Measurements from ENCODE around the gene PRKG1. TPM values are rescaled to one million over a fixed set of nuclear protein-coding genes. Genes with fewer than 3 reads are reported as not detected.

The PRKG1 gene
- total RNA-seq, 2 donors from 2014 or later: 8.1 to 16.6 TPM

DNA sequence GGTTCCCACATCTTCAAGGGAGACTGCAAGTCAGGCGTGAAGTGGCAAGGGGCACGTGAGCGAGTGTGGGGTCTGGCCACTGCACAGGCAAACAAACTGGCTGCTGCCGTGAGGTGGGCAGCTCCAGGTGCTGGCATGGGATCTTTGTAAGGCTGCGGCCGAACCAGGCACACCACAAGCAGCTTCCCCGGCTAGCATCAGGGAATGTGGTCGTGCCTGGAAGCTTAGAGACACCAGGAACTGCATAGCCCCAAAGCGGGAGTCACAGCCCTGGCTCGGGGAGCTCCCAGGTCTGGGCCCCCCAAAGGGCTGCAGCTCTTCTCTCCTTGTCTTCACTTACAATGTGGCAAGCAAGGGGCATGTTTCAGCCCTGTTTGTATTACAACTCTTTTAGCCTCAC lies 988.9 kb downstream of the PRKG1 start:
- TF ChIP-seq CTCF (IDR thresholded peaks at IDR 0.05): no peak
- no peak for DNase-seq

DNA sequence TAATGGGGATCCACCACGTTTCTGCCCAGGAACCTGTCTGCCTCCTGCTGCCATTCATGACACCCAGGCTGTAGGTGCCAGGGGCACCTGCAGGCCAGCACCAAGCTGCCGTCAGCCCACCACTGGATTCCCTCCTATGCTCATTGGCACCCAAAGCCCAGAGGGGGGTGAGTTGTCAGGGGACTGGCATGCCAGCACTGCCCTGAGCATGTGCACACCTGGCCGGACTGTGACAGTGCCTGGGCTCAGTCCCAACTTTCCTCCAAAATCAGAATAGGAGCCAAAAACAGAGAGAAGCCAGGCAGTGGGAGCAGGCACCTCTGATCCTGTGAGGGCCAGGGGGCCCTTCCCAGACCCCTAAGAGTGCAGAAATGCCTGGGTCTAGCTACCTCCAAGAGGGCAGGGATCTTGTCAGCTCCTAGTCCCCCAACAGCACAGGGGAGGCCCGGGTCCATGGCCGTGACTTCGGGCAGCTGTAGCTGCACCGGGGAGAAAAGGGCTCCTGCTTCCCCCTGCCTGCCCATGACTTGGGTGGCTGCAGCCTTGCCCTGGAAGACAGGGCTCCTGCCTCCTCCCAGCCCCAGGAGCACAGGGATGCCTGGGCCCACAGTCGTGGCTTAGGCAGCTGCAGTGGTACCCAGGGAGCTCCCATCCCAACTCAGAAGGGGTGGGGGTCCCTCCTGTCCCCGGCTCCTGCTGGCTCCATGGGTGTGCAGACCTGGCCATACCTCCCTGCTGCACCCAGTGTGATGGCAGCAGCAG lies 990.0 kb downstream of the PRKG1 start:
- Histone ChIP-seq H3K27me3 (no peaks in the 10 kb centered on the region), H3K9me3 (no peaks in the 10 kb centered on the region), H3K4me3 (no peak overlapping the region), H3K9ac (ENCODE audit: low read depth in 2 of 2, low read length in 2 of 2) (no peak overlapping the region), H3K36me3 (no peaks in the 10 kb centered on the region), H3K4me1 (no peaks in the 10 kb centered on the region), H3K27ac (no peak overlapping the region)
- intact Hi-C loops (cut with DNase I): no loop called here
- no peak for TF ChIP-seq CTCF (IDR thresholded peaks at IDR 0.05)
- DNase-seq: no peak

More for the DNA sequence above, 988.9 kb downstream of the PRKG1 start:
- Histone ChIP-seq H3K4me3 (no peak overlapping the region), H3K4me1 (no peaks in the 10 kb centered on the region), H3K9me3 (no peaks in the 10 kb centered on the region), H3K27me3 (no peaks in the 10 kb centered on the region), H3K36me3 (no peaks in the 10 kb centered on the region), H3K9ac (ENCODE audit: low read depth in 2 of 2, low read length in 2 of 2) (no peak overlapping the region), H3K27ac (no peak overlapping the region)
- intact Hi-C loops (cut with DNase I): no loop called here

GRCh38 chr10:52066383-52066782 lies 992.1 kb downstream of the PRKG1 start:
- H3K9me3 ChIP-seq: no peaks in the 10 kb centered on the region
- no peak for TF ChIP-seq CTCF (IDR thresholded peaks at IDR 0.05)
- intact Hi-C loops (cut with DNase I): no loop called here
- H3K36me3 ChIP-seq: no peaks in the 10 kb centered on the region
- no peak for DNase-seq
- H3K27ac ChIP-seq: no peak overlapping the region
- H3K4me3 ChIP-seq: no peak overlapping the region
- no peaks in the 10 kb centered on the region for H3K27me3 ChIP-seq
- H3K4me1 ChIP-seq: no peaks in the 10 kb centered on the region
- H3K9ac ChIP-seq (ENCODE audit: low read depth in 2 of 2, low read length in 2 of 2): no peak overlapping the region

- Histone ChIP-seq H3K4me1 (no peaks in the 10 kb centered on the region), H3K9ac (ENCODE audit: low read depth in 2 of 2, low read length in 2 of 2) (no peak overlapping the region), H3K36me3 (no peaks in the 10 kb centered on the region), H3K27ac (no peak overlapping the region), H3K27me3 (no peaks in the 10 kb centered on the region), H3K9me3 (no peaks in the 10 kb centered on the region), H3K4me3 (no peak overlapping the region)
- TF ChIP-seq CTCF (IDR thresholded peaks at IDR 0.05): no peak
- intact Hi-C loops (cut with DNase I): no loop called here
- no peak for DNase-seq
Observed at GRCh38 chr10:52068485-52068884, 994.2 kb downstream of the PRKG1 start.

GRCh38 chr10:52071814-52072213 lies 997.5 kb downstream of the PRKG1 start:
- no peak for TF ChIP-seq CTCF (IDR thresholded peaks at IDR 0.05)
- Histone ChIP-seq H3K9me3 (no peaks in the 10 kb centered on the region), H3K27me3 (no peaks in the 10 kb centered on the region)

More at GRCh38 chr10:52071814-52072213, 997.5 kb downstream of the PRKG1 start:
- intact Hi-C loops (cut with DNase I): no loop called here
- no peaks in the 10 kb centered on the region for H3K4me1 ChIP-seq
- no peak overlapping the region for H3K27ac ChIP-seq
- H3K4me3 ChIP-seq: no peak overlapping the region
- no peak overlapping the region for H3K9ac ChIP-seq (ENCODE audit: low read depth in 2 of 2, low read length in 2 of 2)
- H3K36me3 ChIP-seq: no peaks in the 10 kb centered on the region
- DNase-seq: no peak

Data from colonic mucosa (tissue), 4 donors.